GM23248 (cell line): Measurements from ENCODE around the gene KRT38. TPM values are rescaled to one million over a fixed set of nuclear protein-coding genes. Genes with fewer than 3 reads are reported as not detected.

Experiments
- DNase-seq: peaks from one replicate; pipeline ENCODE4 v3.0.0-alpha.2; 2015
- H2AFZ ChIP-seq: fragments of 200-600 bp; sonication (generic); 2 replicates; pipeline ENCODE4 v1.6.1; 2016; ENCODE audit warnings: antibody characterized with exemption
- H3F3A ChIP-seq: fragments of 200-600 bp; sonication (generic); 2 replicates; pipeline ENCODE4 v1.6.1; 2016; ENCODE audit warnings: mild to moderate bottlenecking, antibody characterized with exemption, mixed run types; ENCODE audit not compliant: insufficient read depth
- H3K27ac ChIP-seq: fragments of 200-600 bp; sonication (generic); 2 replicates; pipeline ENCODE4 v1.5.1; 2016; ENCODE audit warnings: mild to moderate bottlenecking
- H3K27me3 ChIP-seq: fragments of 200-600 bp; sonication (generic); replicated peaks from 2 replicates; pipeline ENCODE4 v1.6.1; 2016; ENCODE audit warnings: mild to moderate bottlenecking; ENCODE audit not compliant: insufficient read depth
- H3K36me3 ChIP-seq: fragments of 200-600 bp; sonication (generic); 2 replicates; pipeline ENCODE4 v1.6.1; 2016; ENCODE audit warnings: low read depth, mild to moderate bottlenecking
- H3K4me1 ChIP-seq: fragments of 200-600 bp; sonication (generic); 2 replicates; pipeline ENCODE4 v1.6.1; 2016; ENCODE audit warnings: mild to moderate bottlenecking; ENCODE audit not compliant: insufficient read depth
- H3K4me2 ChIP-seq: fragments of 200-600 bp; sonication (generic); one replicate; pipeline ENCODE4 v1.6.1; 2016; ENCODE audit warnings: mild to moderate bottlenecking; ENCODE audit not compliant: unreplicated experiment
- H3K4me3 ChIP-seq: fragments of 200-600 bp; sonication (generic); 2 replicates; pipeline ENCODE4 v1.5.1; 2016; ENCODE audit warnings: mild to moderate bottlenecking
- H3K79me2 ChIP-seq: fragments of 200-600 bp; sonication (generic); 2 replicates; pipeline ENCODE4 v1.6.1; 2016; ENCODE audit warnings: mild to moderate bottlenecking; ENCODE audit not compliant: insufficient read depth
- H3K9ac ChIP-seq: fragments of 200-600 bp; sonication (generic); 2 replicates; pipeline ENCODE4 v1.6.1; 2016; ENCODE audit warnings: mild to moderate bottlenecking
- H3K9me2 ChIP-seq: fragments of 200-600 bp; sonication (generic); 2 replicates; pipeline ENCODE4 v1.6.1; 2016; ENCODE audit warnings: mixed run types, mild to moderate bottlenecking, moderate library complexity; ENCODE audit not compliant: insufficient read depth
- H3K9me3 ChIP-seq: fragments of 200-600 bp; sonication (generic); one replicate; pipeline ENCODE4 v1.6.1; 2017; ENCODE audit warnings: low read depth
- H4K20me1 ChIP-seq: fragments of 200-600 bp; sonication (generic); 2 replicates; pipeline ENCODE4 v1.6.0; 2016; ENCODE audit not compliant: insufficient read depth
- EZH2 ChIP-seq: fragments of 200-600 bp; sonication (generic); IDR thresholded peaks from 2 replicates; pipeline ENCODE4 v1.6.1; 2018; ENCODE audit warnings: antibody characterized with exemption, mild to moderate bottlenecking; ENCODE audit not compliant: insufficient read depth, poor library complexity, severe bottlenecking
- EZH2phosphoT487 ChIP-seq: fragments of 200-600 bp; sonication (generic); IDR thresholded peaks from 2 replicates; pipeline ENCODE4 v1.6.1; 2018; ENCODE audit warnings: antibody characterized with exemption, moderate library complexity, mild to moderate bottlenecking, low read depth; ENCODE audit not compliant: insufficient read depth
- WGBS, 2 experiments: methylation state at CpG; one replicate each; pipeline ENCODE4 v1.1.6; 2015 to 2017; ENCODE audit warnings: low lambda C conversion rate in 2 of 2, low coverage in 1 of 2; ENCODE audit errors: missing lambda C conversion rate in 2 of 2; 5-methylcytosine and 5-hydroxymethylcytosine counted together
- in situ Hi-C: fragments of 300-500 bp; cut with MboI; formaldehyde crosslinking; loops from 2 replicates; pipeline ENCODE4 v1.15.0; 2020
- polyA plus RNA-seq: library from polyadenylated mRNA; unstranded; fragments of >200 nt; fragmentation: Nextera tagmentation; extraction: Ambion mirVana; gene quantifications from 2 replicates; pipeline ENCODE4 v1.2.1, GENCODE V29; 2016
- total RNA-seq: library from RNA; depleted of rRNA; stranded (reverse); fragments of >200 nt; shearing (Covaris generic); gene quantifications from 2 replicates; pipeline ENCODE4 v1.2.3, GENCODE V29; 2014

Gene KRT38
- total and polyA plus RNA-seq, 2 experiments from 2014 or later = not detected

DNA sequence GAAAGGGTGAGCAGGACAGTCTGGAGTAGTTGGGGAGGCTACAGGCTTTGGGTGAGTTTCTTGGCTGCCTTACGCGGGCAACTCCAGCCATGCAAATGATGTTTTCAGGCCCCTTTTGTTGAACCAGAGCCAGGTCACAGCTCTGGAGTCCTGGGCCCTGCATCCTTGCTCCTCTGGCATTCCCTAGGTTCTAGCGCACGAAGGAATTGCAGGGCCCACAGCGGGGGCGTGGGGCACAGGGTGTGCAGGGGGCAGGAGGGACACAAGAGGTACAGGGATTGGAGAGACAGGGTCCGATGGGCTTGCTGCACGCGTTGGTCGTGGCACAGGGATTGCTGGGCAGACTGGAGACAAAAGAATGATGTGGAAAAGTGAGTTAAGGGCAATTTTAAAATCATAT lies 47.0 kb downstream of the KRT38 start:
- 90 to 92% methylated on average over 10 of the region's 10 CpGs for WGBS, 2 experiments
- DNase-seq = no peak
- Histone ChIP-seq H3K9me3 (no peaks in the 10 kb centered on the region), H4K20me1 (no peaks in the 10 kb centered on the region), H3K27ac (no peak overlapping the region), H3K36me3 (no peaks in the 10 kb centered on the region), H3K79me2 (no peaks in the 10 kb centered on the region), H3K27me3 (no peaks in the 10 kb centered on the region), H3K9me2 (no peaks in the 10 kb centered on the region), H2AFZ (no peak overlapping the region), H3K4me3 (no peak overlapping the region), H3K4me1 (peaks cover 17% of the 10 kb centered on the region), H3K4me2 (no peak overlapping the region), H3F3A (no peaks in the 10 kb centered on the region; the same call in 1 of the 2 replicates), H3K9ac (no peak overlapping the region)
- TF ChIP-seq EZH2 (no peak), EZH2phosphoT487 (no peak)
- in situ Hi-C loops = no loop called here

GRCh38 chr17:41393294-41393693 lies 47.5 kb downstream of the KRT38 start:
- H3K9me3 ChIP-seq = no peaks in the 10 kb centered on the region
- no peaks in the 10 kb centered on the region for H3K36me3 ChIP-seq
- H3K27me3 ChIP-seq = no peaks in the 10 kb centered on the region
- DNase-seq = no peak
- H3K9me2 ChIP-seq = no peaks in the 10 kb centered on the region
- no peaks in the 10 kb centered on the region for H3K79me2 ChIP-seq
- H3K4me1 ChIP-seq = peaks cover 17% of the 10 kb centered on the region
- H3F3A ChIP-seq = no peaks in the 10 kb centered on the region; the same call in 1 of the 2 replicates
- WGBS, 2 experiments = 62 to 68% methylated on average over 5 of the region's 5 CpGs
- H3K4me2 ChIP-seq = no peak overlapping the region
- no peak overlapping the region for H2AFZ ChIP-seq
- H3K4me3 ChIP-seq = no peak overlapping the region
- H4K20me1 ChIP-seq = no peaks in the 10 kb centered on the region
- H3K9ac ChIP-seq = no peak overlapping the region
- in situ Hi-C loops = no loop called here
- TF ChIP-seq EZH2 (no peak), EZH2phosphoT487 (no peak)
- no peak overlapping the region for H3K27ac ChIP-seq

GRCh38 chr17:41392278-41392677 lies 48.5 kb downstream of the KRT38 start:
- no peaks in the 10 kb centered on the region for H3K27me3 ChIP-seq
- H3K36me3 ChIP-seq = no peaks in the 10 kb centered on the region
- no peak for TF ChIP-seq EZH2phosphoT487
- TF ChIP-seq EZH2 = no peak
- H3K9me3 ChIP-seq = no peaks in the 10 kb centered on the region
- DNase-seq = peak; percentile 53
- H2AFZ ChIP-seq = no peak overlapping the region
- H3F3A ChIP-seq = no peaks in the 10 kb centered on the region; the same call in 1 of the 2 replicates
- H3K27ac ChIP-seq = no peak overlapping the region
- H3K4me1 ChIP-seq = peaks cover 17% of the 10 kb centered on the region
- in situ Hi-C loops = no loop called here
- no peaks in the 10 kb centered on the region for H3K9me2 ChIP-seq
- no peaks in the 10 kb centered on the region for H3K79me2 ChIP-seq
- WGBS, 2 experiments = 98 to 100% methylated on average over 1 of the region's 1 CpG
- no peak overlapping the region for H3K4me2 ChIP-seq
- H4K20me1 ChIP-seq = no peaks in the 10 kb centered on the region
- no peak overlapping the region for H3K4me3 ChIP-seq
- H3K9ac ChIP-seq = no peak overlapping the region

DNA sequence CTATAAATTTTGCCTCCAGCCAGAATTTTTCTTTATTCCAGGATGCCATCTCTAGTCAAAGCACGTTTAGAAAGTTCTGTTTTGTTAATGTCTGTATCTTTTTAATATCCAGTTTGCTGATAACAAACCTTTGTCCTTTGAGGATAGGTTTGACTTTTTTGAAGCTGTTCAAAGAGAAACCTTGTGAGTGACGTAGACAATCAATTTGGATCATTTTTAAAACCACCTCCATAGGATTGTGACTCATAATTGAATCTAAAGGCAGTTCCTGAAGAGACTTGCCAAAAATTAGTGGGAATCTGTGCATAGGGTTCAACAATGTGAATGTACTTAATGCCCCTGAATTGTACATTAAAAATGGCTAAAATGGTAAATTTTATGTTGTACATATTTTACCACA lies 49.2 kb downstream of the KRT38 start:
- H3K36me3 ChIP-seq = no peaks in the 10 kb centered on the region
- H3K9me2 ChIP-seq = no peaks in the 10 kb centered on the region
- H2AFZ ChIP-seq = no peak overlapping the region
- TF ChIP-seq EZH2phosphoT487 (no peak), EZH2 (no peak)
- no peak overlapping the region for H3K4me3 ChIP-seq
- no peaks in the 10 kb centered on the region for H3K79me2 ChIP-seq
- no peaks in the 10 kb centered on the region; the same call in 1 of the 2 replicates for H3F3A ChIP-seq
- H3K4me1 ChIP-seq = peaks cover 17% of the 10 kb centered on the region
- WGBS, 2 experiments = 43 to 49% methylated on average over 2 of the region's 2 CpGs
- DNase-seq = no peak
- no peaks in the 10 kb centered on the region for H3K27me3 ChIP-seq
- in situ Hi-C loops = no loop called here
- H3K9me3 ChIP-seq = no peaks in the 10 kb centered on the region
- H4K20me1 ChIP-seq = no peaks in the 10 kb centered on the region
- no peak overlapping the region for H3K27ac ChIP-seq
- H3K9ac ChIP-seq = no peak overlapping the region
- H3K4me2 ChIP-seq = no peak overlapping the region
